PFSK-1 (cell line): ENCODE results near the gene SIVA1.

Experiments
- FOXP2 ChIP-seq: optimal IDR thresholded peaks from 2 replicates; pipeline ENCODE3; 2011; ENCODE audit warnings: borderline replicate concordance, control low read depth, inconsistent platforms; ENCODE audit not compliant: insufficient read depth; ENCODE audit errors: extremely low read length, extremely low read depth
- POLR2AphosphoS5 ChIP-seq: IDR thresholded peaks from 2 replicates; pipeline ENCODE4 v1.6.1; 2012; ENCODE audit warnings: low read depth, mild to moderate bottlenecking, control low read depth, low read length, moderate library complexity
- REST ChIP-seq, 2 experiments: IDR thresholded peaks; 2 replicates each; pipeline versions ENCODE4 v1.6.1 to v1.8.0; 2011 to 2012; ENCODE audit warnings: low read depth in 2 of 2, low read length in 2 of 2, control low read depth in 1 of 2, inconsistent platforms in 1 of 2, mild to moderate bottlenecking in 1 of 2, moderate library complexity in 1 of 2; ENCODE audit not compliant: insufficient read depth in 1 of 2
- SIN3A ChIP-seq: IDR thresholded peaks from 2 replicates; pipeline ENCODE4 v1.6.1; 2012; ENCODE audit warnings: mild to moderate bottlenecking, low read length, moderate library complexity, borderline replicate concordance; ENCODE audit not compliant: insufficient read depth
- TAF1 ChIP-seq: IDR thresholded peaks from 2 replicates; pipeline ENCODE4 v1.6.1; 2012; ENCODE audit warnings: low read length, control low read depth, borderline replicate concordance; ENCODE audit not compliant: insufficient read depth

SIVA1 gene

GRCh38 chr14:104781271-104782077 lies 28.5 kb downstream of the SIVA1 start:
- TF ChIP-seq TAF1: no peak
- TF ChIP-seq FOXP2: no peak
- no peak for TF ChIP-seq SIN3A
- no peak for TF ChIP-seq REST (IDR thresholded peaks at IDR 0.05; ENCODE audit: insufficient read depth in 1 of 2, low read depth in 2 of 2, low read length in 2 of 2)
- TF ChIP-seq POLR2AphosphoS5: no peak

- no peak for TF ChIP-seq SIN3A
- no peak for TF ChIP-seq FOXP2
- no peak for TF ChIP-seq POLR2AphosphoS5
- no peak for TF ChIP-seq REST (IDR thresholded peaks at IDR 0.05; ENCODE audit: insufficient read depth in 1 of 2, low read depth in 2 of 2, low read length in 2 of 2)
- TF ChIP-seq TAF1: no peak
Observed at GRCh38 chr14:104782086-104782807, 29.3 kb downstream of the SIVA1 start.

- TF ChIP-seq TAF1 (no peak), POLR2AphosphoS5 (no peak), SIN3A (no peak), FOXP2 (no peak), REST (IDR thresholded peaks at IDR 0.05; ENCODE audit: insufficient read depth in 1 of 2, low read depth in 2 of 2, low read length in 2 of 2) (no peak)
Observed at GRCh38 chr14:104782808-104783139, 29.8 kb downstream of the SIVA1 start.

GRCh38 chr14:104783484-104784217 lies 30.7 kb downstream of the SIVA1 start:
- TF ChIP-seq FOXP2 (no peak), REST (IDR thresholded peaks at IDR 0.05; ENCODE audit: insufficient read depth in 1 of 2, low read depth in 2 of 2, low read length in 2 of 2) (no peak), POLR2AphosphoS5 (no peak), TAF1 (no peak), SIN3A (no peak)
